HG03108 (cell line): ENCODE data around the gene RPS6KA2.
"Not testable (repeated sequence)": the region's sequence is repeated elsewhere in the genome, so short reads cannot be mapped to it uniquely, and the experiment has no call there.

Experiments used
- ATAC-seq: cut with Tn5 transposase; IDR thresholded peaks from one replicate; pipeline ENCODE4 v1.9.1; 2021; ENCODE audit warnings: moderate library complexity; ENCODE audit not compliant: unreplicated experiment

Gene RPS6KA2

DNA sequence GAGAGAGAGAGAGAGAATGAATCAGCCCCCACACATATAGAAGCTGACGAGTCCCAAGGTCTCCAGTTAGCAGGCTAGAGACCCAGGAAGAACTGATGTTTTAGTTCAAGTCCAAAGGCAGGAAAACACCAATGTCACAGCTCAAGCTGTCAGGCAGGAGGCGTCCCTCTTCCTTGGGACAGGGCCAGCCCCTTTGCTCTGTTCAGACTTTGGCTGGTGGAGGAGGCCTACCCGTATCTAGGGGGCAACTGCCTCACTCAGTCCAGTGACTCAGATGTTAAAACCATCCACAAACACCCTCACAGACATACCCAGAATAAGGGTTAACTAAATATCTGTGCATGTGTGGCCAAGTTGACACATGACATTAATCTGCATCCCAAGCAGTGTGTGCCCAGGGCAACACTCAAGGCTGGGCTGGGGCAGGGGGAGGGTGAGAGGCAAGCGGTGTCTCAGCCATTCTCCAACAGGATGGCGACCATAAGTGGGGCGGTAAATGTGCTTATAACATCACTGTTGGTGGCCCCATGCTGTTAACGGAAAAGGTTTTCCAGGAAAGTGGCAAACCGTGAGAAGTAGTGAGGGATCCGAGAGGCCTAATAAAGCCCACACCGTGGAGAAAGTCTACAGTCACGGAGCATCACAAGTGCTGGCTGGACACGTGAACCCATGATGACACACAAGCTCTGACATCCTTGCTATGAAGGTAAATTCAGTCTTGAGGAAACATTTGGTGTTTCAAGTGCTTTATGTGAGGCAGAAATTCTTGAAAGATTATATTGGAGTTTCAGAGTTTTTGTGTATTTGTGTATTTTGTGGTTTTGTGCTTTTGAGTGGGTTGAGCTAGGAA lies 68.7 kb downstream of the RPS6KA2 start:
- ATAC-seq, result no peak

DNA sequence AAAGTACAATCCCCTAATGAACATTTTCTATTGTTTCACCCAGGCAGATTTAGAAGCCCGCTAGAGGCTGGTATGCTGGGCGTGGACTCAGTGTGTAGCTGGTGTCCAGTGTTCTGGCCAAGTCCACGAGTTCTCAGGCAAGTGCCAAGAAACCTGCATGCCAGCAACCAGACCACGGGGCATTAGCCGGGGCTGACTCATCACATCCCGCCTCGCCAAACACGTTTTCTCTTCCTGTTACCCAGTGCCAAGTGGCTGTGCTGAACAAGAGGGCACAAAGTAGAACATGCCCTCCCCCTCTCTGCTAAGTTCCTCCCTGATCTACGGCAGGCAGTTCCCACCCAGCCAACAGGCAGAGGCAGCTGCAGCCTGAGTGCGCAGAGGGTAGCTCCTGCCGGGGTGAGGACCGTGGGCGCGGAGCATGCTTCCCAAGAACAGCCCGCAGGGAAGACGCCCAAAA lies 70.2 kb downstream of the RPS6KA2 start:
- ATAC-seq, result no peak

GRCh38 chr6:166556336-166556735 lies 70.7 kb downstream of the RPS6KA2 start:
- ATAC-seq, result no peak

- ATAC-seq, result no peak
Measured at GRCh38 chr6:166555086-166555485, 72.0 kb downstream of the RPS6KA2 start.

DNA sequence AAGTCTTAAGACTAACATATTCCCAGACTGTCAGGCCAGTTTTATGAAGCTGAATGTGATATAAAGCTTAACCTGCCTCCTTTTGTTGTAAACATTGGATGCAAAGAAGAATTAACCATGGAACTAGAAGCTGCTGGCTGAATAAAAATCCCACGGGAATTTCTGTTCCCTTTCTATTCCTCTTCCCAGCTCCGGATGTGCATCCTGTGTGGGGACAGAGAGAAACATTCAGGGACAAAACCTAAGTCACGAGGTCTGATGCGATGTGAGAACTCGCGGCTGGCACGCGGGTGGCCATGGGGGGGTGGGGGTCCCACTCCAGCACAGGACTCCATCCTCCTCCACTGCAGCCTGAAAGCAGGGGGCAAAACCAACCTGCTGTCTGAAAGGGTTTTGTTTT lies 72.7 kb downstream of the RPS6KA2 start:
- no peak for ATAC-seq

- no peak for ATAC-seq
Measured at GRCh38 chr6:166553563-166554271, 73.3 kb downstream of the RPS6KA2 start.

DNA sequence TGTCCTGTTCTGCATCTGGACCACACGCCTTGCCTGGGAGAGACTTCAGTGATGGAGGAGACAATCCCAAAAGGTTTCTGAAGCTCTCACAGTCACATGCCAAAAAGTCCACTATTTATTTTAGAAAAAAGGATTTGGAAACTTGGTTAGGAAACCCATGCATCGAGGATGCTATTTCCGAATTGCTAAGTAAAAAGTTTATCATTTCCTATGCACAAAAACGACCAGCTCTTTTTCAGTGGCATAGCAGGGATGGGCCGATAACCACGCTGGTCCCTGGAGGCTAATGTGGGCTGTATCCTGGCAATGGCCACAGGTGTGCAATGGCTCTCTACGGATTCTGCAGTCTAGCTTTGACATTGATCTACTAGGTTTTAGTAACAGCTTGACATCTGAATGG lies 74.5 kb downstream of the RPS6KA2 start:
- no peak for ATAC-seq

DNA sequence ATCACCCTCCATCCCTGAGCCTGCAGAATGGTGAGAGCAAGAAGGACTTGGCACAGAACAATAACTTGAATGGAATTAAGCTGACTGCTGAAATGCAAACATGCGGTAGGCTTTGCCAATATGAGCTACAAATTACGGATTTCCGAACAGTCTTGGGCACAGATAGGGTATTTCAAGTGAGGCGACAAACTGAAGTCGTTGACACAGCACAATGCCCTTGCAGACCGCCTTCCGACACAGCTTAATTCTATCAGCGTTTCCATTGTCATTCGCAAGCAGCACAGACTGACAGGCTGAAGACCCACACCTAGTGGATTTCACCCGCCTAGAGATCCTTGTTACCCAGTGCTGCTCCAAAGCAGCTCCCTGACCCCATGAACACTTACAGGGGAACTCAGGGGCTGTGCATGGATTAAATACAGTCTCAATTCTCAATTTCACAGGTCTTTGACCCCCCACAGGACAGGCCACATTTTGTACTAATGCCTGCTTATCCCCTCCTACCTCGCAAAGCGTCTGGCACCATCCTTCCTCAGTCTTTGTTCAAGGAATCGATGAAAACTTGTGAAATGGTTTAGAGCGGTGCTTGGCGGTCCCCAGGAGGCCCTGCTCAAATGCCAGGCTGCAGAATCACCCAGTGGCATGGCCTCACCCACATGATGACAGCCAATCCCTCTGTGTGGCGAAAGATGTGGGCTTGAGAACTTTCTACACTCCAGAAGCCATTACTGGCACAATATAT lies 75.1 kb downstream of the RPS6KA2 start:
- no peak for ATAC-seq

GRCh38 chr6:166546653-166547052 lies 80.4 kb downstream of the RPS6KA2 start:
- no peak for ATAC-seq

DNA sequence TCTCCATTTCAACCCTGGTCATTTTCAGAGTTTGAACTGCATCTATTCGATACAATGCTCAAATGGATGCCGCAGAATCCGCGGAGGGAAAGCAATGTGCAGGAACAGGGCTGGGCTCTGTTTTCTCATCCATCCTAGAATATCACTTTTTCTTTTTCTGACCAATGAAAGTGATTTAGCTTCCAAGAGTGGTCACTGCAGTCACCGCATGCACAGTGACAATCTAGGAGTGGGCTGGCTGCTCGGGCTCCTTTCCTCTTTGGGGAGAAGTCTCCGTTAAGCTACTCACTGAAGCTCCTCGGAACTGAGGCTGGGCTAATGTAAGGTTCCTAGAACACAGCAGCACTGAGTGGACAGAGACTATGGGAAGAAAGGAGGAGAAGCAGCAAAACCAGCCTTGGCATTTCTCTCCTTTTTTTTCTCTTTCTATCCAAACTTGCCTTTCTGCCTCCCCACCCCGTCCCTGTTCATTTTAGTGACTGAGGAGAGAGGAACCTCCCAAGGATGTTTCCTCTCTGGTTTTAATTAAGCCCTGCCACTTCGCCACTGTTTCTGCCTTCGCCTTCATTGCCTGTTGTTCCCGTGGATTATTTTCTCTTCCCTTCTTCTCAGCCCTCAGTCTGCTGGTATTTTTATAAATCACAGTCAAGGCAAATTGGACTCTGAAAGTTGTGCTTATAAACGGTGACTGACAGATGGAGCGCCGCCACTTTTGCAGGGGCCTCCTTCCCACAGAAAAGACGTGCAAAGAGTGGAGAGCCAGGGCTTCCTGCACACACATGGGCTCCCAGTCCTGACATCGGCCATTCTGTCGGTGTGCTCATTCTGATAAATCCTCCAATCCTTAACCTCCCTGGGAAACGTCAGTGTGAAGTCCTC lies 81.7 kb downstream of the RPS6KA2 start:
- ATAC-seq, result no peak

DNA sequence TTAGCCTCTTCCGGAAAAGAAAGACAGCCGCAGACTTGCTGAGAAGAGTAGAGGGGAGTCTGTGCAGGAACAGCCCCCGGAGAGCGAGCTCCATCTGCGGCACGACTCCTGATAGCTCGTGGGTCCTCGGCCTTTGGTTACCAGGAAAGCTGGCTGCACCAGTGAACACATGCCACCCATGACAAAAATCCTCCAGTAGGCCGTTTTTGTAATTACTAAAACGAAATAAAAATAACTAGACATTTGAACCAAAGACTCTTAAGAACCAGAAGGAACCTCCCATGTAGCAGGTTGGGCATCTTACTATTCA lies 82.8 kb downstream of the RPS6KA2 start:
- ATAC-seq, result no peak

DNA sequence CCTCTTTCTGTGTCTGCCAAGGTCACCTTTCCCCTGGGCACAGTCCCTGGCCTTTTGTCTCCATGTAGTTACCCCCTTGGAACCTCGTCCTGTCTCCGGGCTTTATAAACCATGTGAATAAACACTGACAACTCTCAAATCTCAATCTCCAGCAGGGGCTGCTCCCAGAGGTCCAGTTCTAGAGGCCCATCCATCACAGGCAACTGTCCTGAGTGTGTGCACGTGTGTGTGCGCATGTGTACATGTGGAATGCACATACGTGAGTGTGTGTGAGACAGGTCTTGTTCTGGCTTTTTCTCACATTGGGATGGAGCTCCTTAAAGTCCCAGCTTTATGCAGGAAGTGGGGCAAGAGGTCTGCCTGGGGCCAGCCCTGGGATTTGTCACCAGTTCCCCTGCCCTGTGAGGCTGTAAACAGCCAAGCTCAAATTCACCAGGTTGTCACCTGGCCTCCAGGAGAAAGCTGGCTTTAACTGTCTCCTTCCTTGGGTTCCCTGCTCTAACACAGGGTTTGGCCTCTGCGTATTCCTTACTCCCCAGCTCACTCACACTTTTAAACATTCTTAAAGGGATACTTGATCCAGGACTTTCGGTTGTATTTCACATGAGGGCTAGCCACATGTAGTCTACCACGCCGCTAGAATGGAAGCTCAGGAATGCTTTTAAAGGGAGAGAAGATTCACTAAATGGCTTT lies 83.3 kb downstream of the RPS6KA2 start:
- ATAC-seq, result no peak

DNA sequence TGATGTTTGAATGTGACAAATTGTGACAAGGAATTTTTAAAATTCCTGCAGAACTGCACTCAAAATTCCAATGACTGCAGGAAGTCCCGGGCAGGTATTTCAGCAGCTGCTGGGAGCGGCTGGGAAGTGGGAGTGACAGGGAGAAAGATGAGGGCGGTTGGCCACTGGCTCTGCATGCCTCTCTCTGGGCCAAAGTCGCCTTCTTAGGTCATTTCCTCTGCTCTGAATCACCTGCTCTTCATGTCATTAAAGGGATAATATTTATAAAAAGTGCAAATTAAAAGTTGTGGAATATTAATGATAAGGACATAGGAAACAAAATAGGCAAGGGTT lies 84.5 kb downstream of the RPS6KA2 start:
- ATAC-seq, result no peak

DNA sequence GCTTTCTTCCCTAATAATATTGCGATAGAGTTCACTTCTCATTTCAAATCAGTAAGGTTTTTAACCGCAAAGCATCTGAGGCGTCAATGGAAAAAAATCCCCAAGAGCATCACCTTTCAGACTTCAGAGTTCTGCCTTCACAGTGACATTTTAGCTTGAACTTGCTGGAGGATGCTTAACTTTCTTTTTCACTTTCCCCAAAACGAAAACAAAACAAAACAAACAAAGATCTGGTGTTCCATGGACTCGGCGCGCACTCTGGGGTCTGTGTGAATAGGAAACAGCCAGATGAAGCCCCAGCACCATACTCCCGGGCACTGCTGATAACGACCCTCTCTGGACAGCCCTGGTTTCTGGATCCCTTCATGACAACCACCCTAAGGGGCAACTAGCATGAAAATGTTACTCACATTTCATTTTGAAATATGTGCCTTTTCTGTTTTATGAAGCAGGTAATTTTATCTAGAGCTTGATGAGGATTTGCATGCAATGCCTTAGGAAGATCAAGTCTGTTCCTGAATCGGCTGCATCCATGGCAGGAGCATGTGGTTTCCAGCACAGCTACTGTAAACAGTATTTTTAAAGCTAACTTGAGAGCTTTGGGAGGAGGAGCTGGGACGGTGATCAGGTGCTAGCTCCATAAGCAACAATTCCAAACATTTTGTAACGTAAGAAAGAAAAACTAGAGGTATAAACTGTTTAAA lies 85.0 kb downstream of the RPS6KA2 start:
- no peak for ATAC-seq

GRCh38 chr6:166541366-166541765 lies 85.7 kb downstream of the RPS6KA2 start:
- ATAC-seq, result peak; percentile 26

- ATAC-seq, result peak; percentile 93
Measured at GRCh38 chr6:166540631-166541331, 86.3 kb downstream of the RPS6KA2 start.

DNA sequence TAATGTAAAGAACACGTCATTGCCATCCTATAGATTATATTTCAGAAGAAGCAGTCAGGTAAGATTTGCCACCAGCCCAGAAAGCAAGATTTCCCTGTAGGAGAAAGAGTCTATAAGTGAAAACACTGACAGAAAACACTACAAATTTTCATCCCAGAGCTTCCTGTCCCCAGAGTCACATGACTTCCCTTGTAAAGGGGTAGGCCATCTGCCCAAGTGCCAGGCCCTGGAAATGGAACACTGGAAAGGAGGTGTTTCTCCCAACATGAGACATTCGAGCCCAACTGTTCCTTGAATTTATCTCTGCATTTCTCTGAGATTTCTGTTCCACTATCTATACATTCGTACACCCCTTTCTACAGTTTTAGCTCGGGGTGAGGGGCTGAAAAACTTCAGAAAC lies 87.5 kb downstream of the RPS6KA2 start:
- ATAC-seq, result no peak

GRCh38 chr6:166539011-166539385 lies 88.1 kb downstream of the RPS6KA2 start:
- ATAC-seq, result not testable (repeated sequence)
